ENCODE data around the gene PARD3B.

The PARD3B gene

DNA sequence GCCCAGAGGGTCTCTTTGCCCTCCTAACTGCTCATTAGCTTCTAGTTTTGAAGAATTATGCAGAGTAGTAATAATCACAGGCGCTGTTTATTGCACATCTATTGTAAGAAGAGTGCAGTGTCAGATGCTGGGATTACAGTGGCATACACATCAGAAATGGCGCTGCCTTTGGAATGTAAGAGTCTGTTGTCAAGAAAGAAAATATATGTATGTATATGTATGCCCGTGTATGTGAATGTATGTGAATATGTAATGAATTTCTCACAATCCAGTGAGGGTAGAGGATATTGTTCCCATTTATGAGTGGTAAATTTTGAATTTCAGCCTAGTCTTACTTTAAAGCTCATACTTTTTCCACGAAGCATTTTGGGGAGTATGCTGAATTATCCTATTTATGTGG, 127.5 kb downstream of the PARD3B start:
- ChIA-PET POLR2A (no interaction called here), CTCF (no interaction called here)
- no peak for TF ChIP-seq SP1 (IDR thresholded peaks at IDR 0.05)
- DNase-seq (ENCODE audit: extremely low spot score) = no peak

DNA sequence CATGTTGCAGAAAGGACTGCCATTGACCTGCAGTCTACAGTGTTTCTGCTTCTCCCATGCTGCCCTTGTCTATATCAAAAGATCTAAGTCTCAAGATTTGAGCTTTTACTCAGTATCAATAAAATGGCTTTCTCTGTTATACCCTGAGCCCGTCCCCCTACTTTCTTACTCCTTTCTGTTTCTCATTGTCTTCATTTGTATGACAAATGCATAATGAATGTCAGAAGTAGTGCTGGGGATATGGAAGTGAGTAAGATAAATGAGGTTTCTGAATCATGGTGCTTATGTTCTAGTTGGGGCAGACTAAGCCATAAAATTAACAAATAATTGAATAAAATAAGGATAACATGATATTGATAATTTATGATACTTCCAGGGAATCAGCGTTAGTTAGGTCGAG, 128.6 kb downstream of the PARD3B start:
- ChIA-PET CTCF (no interaction called here), POLR2A (no interaction called here)
- no peak for TF ChIP-seq ZNF384 (IDR thresholded peaks at IDR 0.05)
- TF ChIP-seq SUZ12 (IDR thresholded peaks at IDR 0.05) = no peak
- TF ChIP-seq CTBP1 (IDR thresholded peaks at IDR 0.05; ENCODE audit: borderline replicate concordance) = no peak
- no peak for TF ChIP-seq ELF4 (IDR thresholded peaks at IDR 0.05)
- TF ChIP-seq FOXK2 (IDR thresholded peaks at IDR 0.05) = no peak
- no peak for TF ChIP-seq L3MBTL2 (conservative IDR thresholded peaks at IDR 0.05)
- no peak for TF ChIP-seq FOXA1 (IDR thresholded peaks at IDR 0.05)
- no peak for TF ChIP-seq LEF1 (IDR thresholded peaks at IDR 0.05; ENCODE audit: borderline replicate concordance)
- no peak for TF ChIP-seq TARDBP (IDR thresholded peaks at IDR 0.05)
- TF ChIP-seq, protein P1, sequence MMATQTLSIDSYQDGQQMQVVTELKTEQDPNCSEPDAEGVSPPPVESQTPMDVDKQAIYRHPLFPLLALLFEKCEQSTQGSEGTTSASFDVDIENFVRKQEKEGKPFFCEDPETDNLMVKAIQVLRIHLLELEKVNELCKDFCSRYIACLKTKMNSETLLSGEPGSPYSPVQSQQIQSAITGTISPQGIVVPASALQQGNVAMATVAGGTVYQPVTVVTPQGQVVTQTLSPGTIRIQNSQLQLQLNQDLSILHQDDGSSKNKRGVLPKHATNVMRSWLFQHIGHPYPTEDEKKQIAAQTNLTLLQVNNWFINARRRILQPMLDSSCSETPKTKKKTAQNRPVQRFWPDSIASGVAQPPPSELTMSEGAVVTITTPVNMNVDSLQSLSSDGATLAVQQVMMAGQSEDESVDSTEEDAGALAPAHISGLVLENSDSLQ (IDR thresholded peaks at IDR 0.05) = no peak
- TF ChIP-seq SP1 (IDR thresholded peaks at IDR 0.05) = no peak
- no peak for TF ChIP-seq NFRKB (IDR thresholded peaks at IDR 0.05)
- no peak for TF ChIP-seq HDGF (IDR thresholded peaks at IDR 0.05; ENCODE audit: borderline replicate concordance)
- TF ChIP-seq ARNT (IDR thresholded peaks at IDR 0.05) = no peak
- no peak for TF ChIP-seq BHLHE40 (IDR thresholded peaks at IDR 0.05; ENCODE audit: borderline replicate concordance)
- no peak for TF ChIP-seq FOXM1 (IDR thresholded peaks at IDR 0.05; ENCODE audit: borderline replicate concordance)
- DNase-seq (ENCODE audit: extremely low spot score) = no peak

DNA sequence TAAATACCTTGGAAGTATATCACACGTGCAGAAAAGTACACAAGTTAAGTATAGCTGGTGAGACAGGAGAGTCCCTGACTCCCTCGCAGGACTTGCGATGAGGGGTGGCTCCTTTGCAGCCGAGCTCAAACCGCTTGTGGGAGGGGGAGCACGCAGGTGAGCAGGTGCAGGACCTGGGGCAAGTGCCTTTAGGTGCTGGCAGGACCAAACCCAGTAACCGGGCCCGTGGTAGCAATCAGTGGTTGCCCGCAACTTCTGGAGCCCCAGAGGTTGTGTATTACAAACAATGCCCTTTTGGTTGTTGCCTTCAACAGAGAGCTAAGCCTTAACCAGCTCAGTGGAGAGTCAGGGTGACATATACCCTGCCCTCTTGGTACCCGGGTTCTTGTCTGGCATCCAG, 132.8 kb downstream of the PARD3B start:
- TF ChIP-seq ELF4 (IDR thresholded peaks at IDR 0.05) = no peak
- TF ChIP-seq NFRKB (IDR thresholded peaks at IDR 0.05) = no peak
- no peak for TF ChIP-seq ZNF384 (IDR thresholded peaks at IDR 0.05)
- no peak for TF ChIP-seq FOXK2 (IDR thresholded peaks at IDR 0.05)
- no peak for TF ChIP-seq FOXA1 (IDR thresholded peaks at IDR 0.05)
- no peak for TF ChIP-seq SUZ12 (IDR thresholded peaks at IDR 0.05)
- no peak for TF ChIP-seq CTBP1 (IDR thresholded peaks at IDR 0.05; ENCODE audit: borderline replicate concordance)
- no peak for TF ChIP-seq TARDBP (IDR thresholded peaks at IDR 0.05)
- no peak for TF ChIP-seq L3MBTL2 (conservative IDR thresholded peaks at IDR 0.05)
- TF ChIP-seq SP1 (IDR thresholded peaks at IDR 0.05) = no peak
- TF ChIP-seq FOXM1 (IDR thresholded peaks at IDR 0.05; ENCODE audit: borderline replicate concordance) = no peak
- no peak for TF ChIP-seq BHLHE40 (IDR thresholded peaks at IDR 0.05; ENCODE audit: borderline replicate concordance)
- no peak for TF ChIP-seq HDGF (IDR thresholded peaks at IDR 0.05; ENCODE audit: borderline replicate concordance)
- TF ChIP-seq LEF1 (IDR thresholded peaks at IDR 0.05; ENCODE audit: borderline replicate concordance) = no peak
- TF ChIP-seq, protein P1 (IDR thresholded peaks at IDR 0.05) = no peak
- no peak for TF ChIP-seq ARNT (IDR thresholded peaks at IDR 0.05)
- DNase-seq (ENCODE audit: extremely low spot score) = no peak
- POLR2A ChIA-PET = interaction anchor here (0.9 kb wide), 1 partner anchor 10 kb away, joined by 3 read pairs; no protein-coding TSS in a partner anchor
- CTCF ChIA-PET = no interaction called here

DNA sequence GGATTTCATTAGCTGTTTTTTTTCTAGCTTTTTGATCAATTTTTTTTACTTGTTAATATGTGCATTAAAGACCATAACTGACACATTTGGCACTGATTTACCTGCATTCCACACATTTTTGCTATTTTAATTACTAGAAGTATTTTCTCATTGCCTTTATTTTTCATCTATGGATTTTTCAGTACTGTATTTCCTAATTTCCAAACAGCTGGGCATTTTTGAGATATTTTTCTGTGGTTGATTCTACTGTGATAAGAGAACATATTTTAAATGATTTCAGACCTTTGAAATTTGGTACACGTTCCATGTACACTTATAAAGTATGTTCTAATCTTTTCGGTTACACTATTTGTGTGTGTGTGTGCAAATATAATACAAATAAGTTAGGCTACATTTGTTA, 135.3 kb downstream of the PARD3B start:
- TF ChIP-seq TARDBP (IDR thresholded peaks at IDR 0.05) = no peak
- TF ChIP-seq ZNF384 (IDR thresholded peaks at IDR 0.05) = no peak
- no peak for TF ChIP-seq SUZ12 (IDR thresholded peaks at IDR 0.05)
- no peak for TF ChIP-seq HDGF (IDR thresholded peaks at IDR 0.05; ENCODE audit: borderline replicate concordance)
- TF ChIP-seq, protein P1 (IDR thresholded peaks at IDR 0.05) = no peak
- TF ChIP-seq FOXK2 (IDR thresholded peaks at IDR 0.05) = no peak
- TF ChIP-seq L3MBTL2 (conservative IDR thresholded peaks at IDR 0.05) = no peak
- no peak for TF ChIP-seq FOXA1 (IDR thresholded peaks at IDR 0.05)
- no peak for TF ChIP-seq ARNT (IDR thresholded peaks at IDR 0.05)
- no peak for TF ChIP-seq CTBP1 (IDR thresholded peaks at IDR 0.05; ENCODE audit: borderline replicate concordance)
- TF ChIP-seq FOXM1 (IDR thresholded peaks at IDR 0.05; ENCODE audit: borderline replicate concordance) = no peak
- no peak for TF ChIP-seq SP1 (IDR thresholded peaks at IDR 0.05)
- TF ChIP-seq NFRKB (IDR thresholded peaks at IDR 0.05) = no peak
- TF ChIP-seq ELF4 (IDR thresholded peaks at IDR 0.05) = no peak
- no peak for TF ChIP-seq LEF1 (IDR thresholded peaks at IDR 0.05; ENCODE audit: borderline replicate concordance)
- no peak for TF ChIP-seq BHLHE40 (IDR thresholded peaks at IDR 0.05; ENCODE audit: borderline replicate concordance)
- DNase-seq (ENCODE audit: extremely low spot score) = no peak
- ChIA-PET POLR2A (no interaction called here), CTCF (no interaction called here)

DNA sequence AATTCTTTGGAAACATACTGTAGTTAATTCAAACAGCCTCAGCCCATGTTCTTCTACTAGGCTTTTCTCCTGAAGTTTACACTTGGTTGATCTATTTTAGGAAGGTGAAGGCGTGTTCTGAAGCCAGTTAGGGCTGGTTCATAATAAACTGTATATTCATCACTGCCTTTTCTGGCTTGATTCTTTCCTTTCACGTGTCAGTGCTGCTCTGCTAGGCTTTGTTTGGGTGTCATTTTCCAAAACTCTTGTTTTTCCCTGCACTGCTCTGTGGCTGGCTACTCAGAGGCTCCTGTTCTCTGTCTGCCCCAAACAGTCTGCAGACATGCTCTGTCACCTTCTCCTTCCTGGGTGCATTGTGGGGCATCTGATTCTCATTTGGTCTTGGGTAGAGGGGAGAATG, 136.1 kb downstream of the PARD3B start:
- POLR2A ChIA-PET = no interaction called here
- TF ChIP-seq SUZ12 (IDR thresholded peaks at IDR 0.05) (no peak), FOXK2 (IDR thresholded peaks at IDR 0.05) (no peak), HDGF (IDR thresholded peaks at IDR 0.05; ENCODE audit: borderline replicate concordance) (no peak), BHLHE40 (IDR thresholded peaks at IDR 0.05; ENCODE audit: borderline replicate concordance) (no peak)
- CTCF ChIA-PET = no interaction called here
- no peak for DNase-seq (ENCODE audit: extremely low spot score)

DNA sequence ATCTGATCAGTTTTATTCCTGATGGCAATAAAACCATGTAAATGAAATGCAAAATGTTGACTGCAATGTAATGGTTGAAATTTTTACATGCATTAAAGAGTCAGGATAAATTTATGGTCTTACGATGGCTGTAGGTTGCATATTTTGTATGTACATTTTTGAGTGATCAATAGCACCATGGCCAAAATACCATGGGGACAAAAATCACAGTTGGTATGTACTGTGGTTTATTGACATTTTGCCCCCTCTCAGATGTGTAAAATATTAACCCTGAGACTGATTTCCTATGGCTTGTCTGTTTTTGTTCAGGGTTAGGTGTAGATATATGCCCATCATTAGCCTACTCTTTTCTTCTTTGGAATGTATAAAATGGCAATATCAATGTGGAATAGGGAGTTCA, 138.1 kb downstream of the PARD3B start:
- no peak for TF ChIP-seq TARDBP (IDR thresholded peaks at IDR 0.05)
- TF ChIP-seq FOXK2 (IDR thresholded peaks at IDR 0.05) = no peak
- TF ChIP-seq, protein P1 (IDR thresholded peaks at IDR 0.05) = no peak
- TF ChIP-seq HDGF (IDR thresholded peaks at IDR 0.05; ENCODE audit: borderline replicate concordance) = no peak
- no peak for TF ChIP-seq LEF1 (IDR thresholded peaks at IDR 0.05; ENCODE audit: borderline replicate concordance)
- TF ChIP-seq FOXM1 (IDR thresholded peaks at IDR 0.05; ENCODE audit: borderline replicate concordance) = no peak
- TF ChIP-seq BHLHE40 (IDR thresholded peaks at IDR 0.05; ENCODE audit: borderline replicate concordance) = no peak
- ChIA-PET POLR2A (no interaction called here), CTCF (no interaction called here)
- no peak for DNase-seq (ENCODE audit: extremely low spot score)
